Left lobe of liver (tissue), 2 donors: ENCODE results near the gene PRPSAP1. TPM values are rescaled to one million over a fixed set of nuclear protein-coding genes. Genes with fewer than 3 reads are reported as not detected.
"Not testable (repeated sequence)": the region's sequence is repeated elsewhere in the genome, so short reads cannot be mapped to it uniquely, and the experiment has no call there.

Source experiments
- ATAC-seq: fragments of 200-7000 bp; cut with Tn5 transposase; one replicate; pipeline ENCODE4 v1.9.1; 2020; ENCODE audit warnings: mild to moderate bottlenecking, moderate library complexity
- DNase-seq: peaks from one replicate; pipeline ENCODE4 v3.0.0-alpha.2; 2020; ENCODE audit warnings: low spot score
- total RNA-seq: library from RNA; stranded (reverse); gene quantifications from one replicate; pipeline ENCODE4 v1.2.1, GENCODE V29; 2021
- donor health status: DM: no; HTN: no; CAD: no; lungs with moderate emphysema.
- donor health status: DM: no; HTN: yes; CAD: no.

Gene PRPSAP1
- total RNA-seq, 1 donor from 2014 or later = 55.0 TPM

DNA sequence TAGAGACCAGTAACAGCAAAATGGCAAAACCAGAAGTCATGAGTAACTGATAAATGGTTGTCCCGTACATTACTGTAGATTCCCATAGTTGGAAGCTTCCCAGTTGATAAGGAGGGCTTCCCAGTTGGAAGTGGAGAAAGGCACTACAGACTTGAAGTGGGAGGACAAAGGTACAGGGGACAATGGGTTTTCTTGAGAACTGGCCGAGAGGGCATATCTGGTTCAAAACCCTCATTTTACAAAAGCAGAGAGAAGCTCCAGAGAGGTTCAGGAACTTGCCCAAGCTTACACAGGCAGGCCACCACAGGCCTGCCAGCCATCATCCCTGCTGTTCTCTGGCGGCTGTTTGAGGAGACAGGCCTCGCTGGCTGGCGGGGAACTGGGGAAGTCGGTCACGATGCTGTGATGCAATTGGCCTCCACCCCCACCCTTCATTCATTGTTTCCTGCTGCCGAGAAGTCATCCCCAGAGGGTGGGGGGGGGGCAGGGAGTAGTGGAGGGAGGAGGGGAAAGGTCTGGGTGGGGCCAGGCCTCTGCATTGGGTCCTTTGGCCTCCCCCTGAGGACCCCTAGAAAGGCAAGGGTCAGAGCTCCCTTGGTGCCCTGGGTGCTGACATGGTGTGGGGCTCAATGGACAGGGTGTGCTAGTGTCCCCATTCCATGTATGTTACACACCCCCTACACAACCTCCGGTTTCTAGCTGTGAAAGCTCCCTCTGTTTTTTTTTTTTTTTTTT is 85.5 kb downstream of the PRPSAP1 start:
- DNase-seq = peak; percentile 64
- ATAC-seq = no peak

DNA sequence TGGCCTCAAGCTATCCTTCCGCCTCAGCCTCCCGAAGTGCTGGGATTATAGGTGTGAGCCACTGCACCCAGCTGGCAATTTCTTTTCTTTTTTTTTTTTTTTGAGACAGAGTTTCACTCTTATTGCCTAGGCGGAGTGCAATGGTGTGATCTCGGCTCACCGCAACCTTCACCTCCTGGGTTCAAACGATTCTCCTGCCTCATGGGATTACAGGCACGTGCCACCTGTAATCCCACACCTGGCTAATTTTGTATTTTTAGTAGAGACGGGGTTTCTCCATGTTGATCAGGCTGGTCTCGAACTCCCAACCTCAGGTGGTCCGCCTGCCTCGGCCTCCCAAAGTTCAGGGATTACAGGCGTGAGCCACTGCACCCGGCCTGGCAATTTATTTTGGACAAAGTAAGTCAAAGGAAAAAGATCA is 86.1 kb downstream of the PRPSAP1 start:
- DNase-seq, ATAC-seq: not testable (repeated sequence)

DNA sequence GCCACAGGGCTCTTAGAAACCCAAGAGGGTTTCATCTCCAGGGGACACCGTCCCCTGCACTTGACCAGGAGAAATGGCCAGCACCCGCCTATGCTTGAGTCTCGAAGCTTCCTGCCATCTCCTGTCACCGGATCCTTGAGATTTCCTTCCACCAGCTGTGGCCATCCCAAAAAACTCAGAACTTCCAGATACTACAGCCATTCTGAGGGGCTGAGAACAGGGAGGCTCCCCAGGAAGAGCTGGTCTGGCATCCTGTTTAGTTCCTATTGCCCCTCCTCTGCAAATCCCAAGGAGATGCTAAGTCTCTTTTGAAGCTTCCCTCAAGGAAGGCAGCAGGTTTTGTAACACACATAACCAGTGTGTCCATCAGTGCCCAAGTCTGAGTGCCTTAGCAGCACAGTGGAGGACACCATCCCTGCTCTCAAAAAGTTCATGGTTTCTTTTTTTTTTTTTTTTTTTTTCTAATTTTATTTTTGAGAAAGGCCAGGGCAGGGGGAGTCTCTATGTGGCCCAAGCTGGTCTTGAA is 86.6 kb downstream of the PRPSAP1 start:
- ATAC-seq = no peak
- DNase-seq = peak; percentile 46

DNA sequence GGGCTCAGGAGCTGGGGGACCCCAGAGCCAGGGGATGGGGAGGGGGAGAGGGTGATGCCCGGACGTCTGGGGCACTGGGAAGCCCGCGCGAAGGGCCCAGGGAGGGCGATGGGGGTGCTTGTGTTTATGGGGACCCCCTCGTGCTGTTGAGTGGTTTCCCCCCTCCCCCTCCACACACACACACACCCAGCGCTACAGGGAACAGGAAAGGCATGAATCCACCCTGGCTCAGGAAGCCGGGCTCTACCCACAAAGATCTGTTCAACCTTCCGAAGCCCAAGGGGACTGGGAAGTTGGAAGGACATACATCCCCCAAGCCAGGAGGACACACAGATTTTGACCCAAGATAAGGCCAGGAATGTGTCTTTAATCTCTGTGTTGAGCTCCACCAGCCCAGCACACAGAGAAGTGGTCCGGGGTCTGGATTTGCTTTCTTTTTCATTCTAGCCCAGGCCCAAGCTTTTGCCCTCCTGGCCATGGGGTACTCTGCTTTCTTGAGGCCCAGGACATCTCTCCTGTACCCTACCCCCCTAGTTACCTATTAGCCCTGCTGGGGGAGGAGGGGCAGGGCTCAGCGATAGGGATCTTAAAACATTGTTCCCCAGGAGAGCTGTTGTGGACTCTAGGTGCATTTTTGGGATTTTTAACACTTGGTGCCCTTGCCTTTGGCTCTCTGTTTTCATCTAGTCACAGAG is 87.3 kb downstream of the PRPSAP1 start:
- no peak for DNase-seq
- peak; percentile 4 for ATAC-seq

DNA sequence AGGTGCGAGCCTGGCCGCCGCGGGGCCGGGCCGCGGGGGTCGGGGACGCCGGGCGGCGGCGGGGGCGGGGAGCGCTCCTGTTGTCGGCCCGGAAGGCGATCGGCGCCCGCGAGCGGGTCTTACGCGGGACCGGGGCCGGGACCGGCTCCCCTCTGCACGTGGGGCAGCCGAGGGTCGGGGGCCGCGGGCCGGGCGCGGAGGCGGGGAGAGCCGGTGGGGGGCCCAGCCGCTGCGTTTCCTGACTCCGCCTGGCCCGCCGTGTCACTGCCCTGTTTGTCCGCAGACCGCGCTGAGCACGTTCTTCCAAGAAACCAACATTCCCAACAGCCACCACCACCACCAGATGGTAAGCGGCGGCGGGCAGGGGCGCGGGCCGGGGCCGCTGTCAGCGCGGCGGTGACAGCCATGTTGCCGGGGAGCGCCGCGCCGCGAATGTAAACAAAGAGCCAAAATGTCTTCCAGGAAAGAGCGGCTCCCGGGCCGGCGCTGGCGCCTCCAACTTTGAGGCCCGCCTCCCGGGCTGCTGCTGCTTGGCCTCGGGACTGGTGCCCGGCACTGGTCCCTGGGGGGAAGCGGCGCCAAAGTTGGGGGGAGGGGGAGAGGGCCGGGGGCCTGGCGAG is 88.0 kb downstream of the PRPSAP1 start:
- peak; percentile 50 for ATAC-seq
- peak; percentile 74 for DNase-seq

DNA sequence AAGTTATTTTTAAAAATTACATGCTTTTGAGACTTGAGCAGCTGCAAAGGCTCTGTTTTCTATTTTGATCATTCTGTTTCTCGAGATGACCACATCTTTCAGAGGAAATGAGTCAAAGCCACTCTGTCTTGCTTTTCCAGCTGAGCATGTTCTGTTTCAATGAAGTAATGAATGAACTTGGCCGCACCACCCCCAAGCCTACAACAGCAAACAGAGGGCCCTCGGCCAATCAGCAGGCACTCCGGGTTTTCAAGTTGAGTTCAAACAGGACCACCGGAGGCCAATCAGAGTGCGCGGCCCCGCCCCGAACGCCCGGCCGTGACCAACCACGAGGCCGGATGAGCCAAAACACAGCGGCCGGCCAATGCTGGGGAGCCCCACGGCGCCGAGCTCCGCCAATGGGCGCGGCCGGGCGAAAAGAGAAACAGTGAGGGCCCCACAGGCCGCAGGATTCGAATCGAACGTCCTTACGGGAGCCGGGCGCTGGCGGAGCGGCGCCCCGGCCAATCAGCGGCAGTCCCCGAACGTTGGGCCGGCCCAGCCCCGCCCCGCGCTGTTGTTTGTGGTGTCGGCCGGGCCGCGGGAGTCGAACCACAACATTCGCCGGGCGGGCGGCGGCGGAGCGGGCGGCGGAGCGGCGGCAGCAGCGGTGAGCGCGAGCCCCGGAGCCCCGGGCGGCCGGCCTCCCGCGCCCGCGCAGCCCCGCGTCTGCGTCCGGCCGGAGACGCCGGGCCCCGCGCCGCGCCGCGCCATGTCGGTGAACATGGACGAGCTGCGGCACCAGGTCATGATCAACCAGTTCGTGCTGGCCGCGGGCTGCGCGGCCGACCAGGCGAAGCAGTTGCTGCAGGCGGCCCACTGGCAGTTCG is 88.7 kb downstream of the PRPSAP1 start, which contains the start of gene UBALD2:
Gene UBALD2 (plus strand): TSS at position 594 of the 869 bp plus-strand sequence. CDS start 158 bp downstream, at position 752.
- DNase-seq = peak; percentile 100

DNA sequence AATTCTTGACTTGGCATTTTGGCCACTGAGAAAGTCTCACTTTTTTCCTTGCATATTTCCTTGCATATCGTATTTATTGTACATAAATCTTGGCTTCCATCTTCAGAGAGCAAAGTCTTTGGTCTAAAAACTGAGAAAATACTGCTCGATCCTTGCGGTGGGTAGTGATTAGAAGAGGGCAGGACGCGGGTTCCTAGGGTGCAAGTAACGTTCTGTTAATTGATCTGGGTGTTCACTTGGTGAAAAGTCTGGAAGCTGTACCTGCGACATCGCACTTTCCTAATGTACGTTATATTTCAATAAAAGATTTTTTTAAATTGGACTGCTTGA is 89.3 kb downstream of the PRPSAP1 start:
- no peak for DNase-seq
- no peak for ATAC-seq

More for the DNA sequence above, 88.7 kb downstream of the PRPSAP1 start, which contains the start of gene UBALD2:
- peak; percentile 90 for ATAC-seq

DNA sequence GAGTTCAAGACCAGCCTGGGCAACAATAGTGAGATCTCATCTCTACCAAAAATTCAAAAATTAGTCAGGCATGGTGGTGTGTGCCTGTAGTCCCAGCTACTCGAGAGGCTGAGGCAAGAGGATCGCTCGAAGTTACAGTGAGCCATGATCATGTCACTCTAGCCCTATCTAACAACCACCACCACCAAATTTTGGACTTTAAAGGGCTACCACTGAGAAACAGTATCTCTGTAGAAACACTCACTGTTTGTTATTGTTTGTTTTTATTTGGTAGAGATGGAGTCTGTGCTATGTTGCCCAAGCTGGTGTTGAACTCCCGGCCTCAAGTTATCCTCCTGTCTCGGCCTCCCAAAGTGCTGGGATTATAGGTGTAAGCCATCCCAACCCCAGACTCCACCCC is 89.8 kb downstream of the PRPSAP1 start:
- DNase-seq (no peak), ATAC-seq (no peak)

DNA sequence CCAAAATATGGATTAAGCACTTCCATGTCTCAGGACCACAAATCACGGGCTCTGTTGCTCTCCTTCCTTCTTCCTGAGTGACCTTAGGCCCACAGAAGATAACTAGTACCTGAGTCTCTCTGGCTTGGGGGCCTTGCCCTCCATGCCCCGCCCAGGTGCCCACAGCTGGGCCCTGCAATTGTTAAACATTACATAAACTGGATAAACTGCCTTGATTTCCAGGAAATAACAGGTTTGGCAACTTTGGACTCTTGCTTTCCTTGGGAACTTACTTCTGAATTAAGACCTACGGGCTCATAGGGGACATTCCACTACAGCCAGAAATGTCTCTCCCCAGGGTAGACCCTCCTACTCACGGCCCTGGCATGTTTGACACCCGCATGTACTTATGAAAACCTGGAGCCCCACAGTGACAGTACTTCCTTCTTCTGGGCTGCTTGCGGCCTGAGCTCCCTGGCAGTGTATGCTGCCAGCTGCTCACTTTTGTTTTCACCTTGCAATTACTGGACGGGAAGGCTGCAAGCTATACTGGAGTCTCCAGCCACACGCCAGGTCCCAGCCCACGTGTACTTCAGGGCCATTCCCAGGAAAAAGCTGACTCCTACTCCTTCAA is 90.9 kb downstream of the PRPSAP1 start:
- no peak for DNase-seq
- no peak for ATAC-seq

DNA sequence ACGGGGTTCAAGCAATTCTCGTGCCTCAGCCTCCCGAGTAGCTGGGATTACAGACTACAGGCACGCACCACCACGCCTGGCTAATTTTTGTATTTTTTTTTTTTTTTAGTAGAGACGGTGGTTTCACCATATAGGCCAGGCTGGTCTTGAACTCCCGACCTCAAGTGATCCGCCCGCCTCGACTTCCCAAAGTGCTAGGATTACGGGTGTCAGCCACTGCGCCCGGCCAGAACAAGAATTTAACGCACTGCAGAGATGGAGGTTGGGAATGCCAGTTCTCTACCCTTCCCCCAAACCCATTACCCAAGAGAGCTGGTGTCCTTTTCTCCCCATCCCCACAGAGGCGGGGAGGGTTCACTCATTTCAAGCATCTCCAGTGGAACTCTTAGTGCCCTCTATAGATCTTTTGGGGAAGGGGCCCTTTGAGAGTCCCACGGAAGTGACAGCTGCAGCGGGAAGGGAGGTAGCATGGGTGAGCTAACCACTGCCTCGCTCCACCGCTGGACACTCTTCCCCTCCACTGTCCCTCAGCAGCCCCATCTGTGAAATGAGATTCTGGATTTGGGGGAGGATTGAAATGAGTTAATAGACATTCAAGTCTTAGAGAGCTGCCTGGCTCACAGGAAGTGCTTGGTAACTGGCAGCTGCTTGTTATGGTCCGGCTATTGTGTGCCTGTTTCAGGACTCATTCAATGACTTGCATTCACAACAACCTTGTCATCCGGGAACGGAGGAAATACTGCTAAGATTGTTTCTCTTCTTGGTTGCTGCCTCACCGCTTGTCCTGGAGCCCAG is 92.1 kb downstream of the PRPSAP1 start:
- DNase-seq = no peak
- no peak for ATAC-seq

DNA sequence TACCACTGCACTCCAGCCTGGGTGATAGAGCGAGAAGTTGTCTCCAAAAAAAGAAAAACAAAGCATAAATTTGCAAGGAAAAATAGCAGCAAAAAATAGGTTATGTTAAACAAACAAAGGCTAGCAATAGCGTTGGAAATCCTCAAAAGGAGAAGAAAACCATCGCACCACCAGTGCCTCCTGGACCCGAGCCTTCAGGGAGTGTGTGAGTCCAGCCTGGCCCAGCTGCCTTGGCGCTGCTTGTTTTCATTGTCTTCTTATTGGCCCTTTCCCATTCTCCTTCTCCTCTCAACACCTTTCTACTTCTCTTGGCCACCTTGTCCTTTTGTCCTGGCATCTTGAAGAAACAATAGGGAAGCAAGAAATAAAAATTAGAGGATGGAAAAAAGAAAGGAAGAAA is 93.0 kb downstream of the PRPSAP1 start:
- DNase-seq (no peak), ATAC-seq (no peak)

DNA sequence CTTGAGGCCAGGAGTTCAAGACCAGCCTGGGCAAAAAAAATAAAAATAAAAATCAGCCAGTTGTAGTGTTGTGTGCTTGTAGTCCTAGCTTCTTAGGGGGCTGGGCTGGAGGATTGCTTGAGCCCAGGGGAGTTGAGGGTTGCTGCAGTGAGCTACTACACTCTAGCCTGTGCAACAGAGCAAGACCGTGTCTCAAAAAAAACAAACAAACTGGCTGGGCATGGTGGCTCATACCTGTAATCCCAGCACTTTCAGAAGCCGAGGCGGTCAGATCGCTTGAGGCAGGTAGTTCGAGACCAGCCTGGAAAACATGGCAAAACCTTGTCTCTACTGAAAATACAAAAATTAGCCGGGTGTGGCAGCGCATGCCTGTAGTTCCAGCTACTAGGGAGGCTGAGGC is 93.5 kb downstream of the PRPSAP1 start:
- ATAC-seq = no peak
- DNase-seq = no peak

Other genes with a start within 250 kb of the PRPSAP1 start
- gene FOXJ1, start 212.7 kb downstream of the PRPSAP1 start, total RNA-seq = 0.08 TPM
- 12.4 TPM for gene RNF157, start 113.4 kb downstream of the PRPSAP1 start, total RNA-seq
- 23.8 TPM for gene UBALD2, start 88.6 kb downstream of the PRPSAP1 start, total RNA-seq
- 2.6 TPM for gene QRICH2, start 45.6 kb downstream of the PRPSAP1 start, total RNA-seq
- gene SPHK1, start 30.7 kb upstream of the PRPSAP1 start, total RNA-seq = 0.93 TPM
- gene UBE2O, start 99.2 kb upstream of the PRPSAP1 start, total RNA-seq = 9.8 TPM
- not detected for gene AANAT, start 113.7 kb upstream of the PRPSAP1 start, total RNA-seq
- 8.9 TPM for gene RHBDF2, start 147.5 kb upstream of the PRPSAP1 start, total RNA-seq
- gene CYGB, start 183.8 kb upstream of the PRPSAP1 start, total RNA-seq = 5.0 TPM
- 0.15 TPM for gene PRCD, start 186.1 kb upstream of the PRPSAP1 start, total RNA-seq
- gene ST6GALNAC2, start 231.9 kb upstream of the PRPSAP1 start, total RNA-seq = 4.0 TPM